ENCODE results near the gene VAT1. TPM values are rescaled to one million over a fixed set of nuclear protein-coding genes. Genes with fewer than 3 reads are reported as not detected.

The VAT1 gene
- total RNA-seq, 1 experiment from 2014 or later, result 262 TPM

- TF ChIP-seq CTCF (conservative IDR thresholded peaks at IDR 0.05), result peak; percentile 83
- no peaks in the 10 kb centered on the region; the same call in 1 of the 2 replicates for H3K79me2 ChIP-seq (ENCODE audit: insufficient read depth, low read length)
- H3K9ac ChIP-seq (ENCODE audit: extremely low read depth, insufficient read length, low read length), result peak within 1 kb of the TSS; percentile 54
- no peak within 1 kb of the TSS for H3K27ac ChIP-seq (ENCODE audit: insufficient read length, low read depth, low read length)
- H3K23me2 ChIP-seq (ENCODE audit: insufficient read length, low read depth, low read length, poor library complexity, severe bottlenecking), result peaks cover 16% of the 10 kb centered on the region
- peak within 1 kb of the TSS; percentile 89 to 98 (median 97) for H3K27ac Mint-ChIP-seq
- no peak within 1 kb of the TSS for H2AK5ac ChIP-seq (ENCODE audit: insufficient read length, low read length)
- peaks cover 10 to 26% (median 20%) of the 10 kb centered on the region in 3 experiments; a peak in 6 of 7 replicates for H3K36me3 Mint-ChIP-seq (ENCODE audit: insufficient read depth in 1 of 3, low read depth in 3 of 3)
- no peak within 1 kb of the TSS for H2AFZ ChIP-seq (ENCODE audit: low read length)
- no peak within 1 kb of the TSS for H2BK20ac ChIP-seq (ENCODE audit: low read depth, low read length, poor library complexity, severe bottlenecking)
- H4K20me1 ChIP-seq (ENCODE audit: control insufficient read depth, insufficient read depth, insufficient read length), result no peaks in the 10 kb centered on the region
- H3K4me3 Mint-ChIP-seq, result peak within 1 kb of the TSS; percentile 75 to 98
- H2BK120ac ChIP-seq (ENCODE audit: low read depth, low read length, poor library complexity, severe bottlenecking), result no peak within 1 kb of the TSS
- H3K56ac ChIP-seq (ENCODE audit: insufficient read length, low read depth, low read length), result no peak within 1 kb of the TSS
- no peak within 1 kb of the TSS for H4K8ac ChIP-seq (replicated peaks; ENCODE audit: insufficient read length, low read depth, low read length)
- no peaks in the 10 kb centered on the region for H3K79me1 ChIP-seq (ENCODE audit: insufficient read depth, low read depth, low read length, poor library complexity, severe bottlenecking)
- H3K4ac ChIP-seq (ENCODE audit: low read depth, low read length), result no peak within 1 kb of the TSS
- no peak within 1 kb of the TSS for H2BK5ac ChIP-seq (ENCODE audit: insufficient read length, low read length)
- peaks cover 39 to 54% of the 10 kb centered on the region in 2 experiments for H3K4me1 Mint-ChIP-seq
- H3K27me3 Mint-ChIP-seq (ENCODE audit: low read depth), result no peaks in the 10 kb centered on the region
- peak; percentile 99 for DNase-seq
- H3K23ac ChIP-seq (ENCODE audit: insufficient read length, low read depth, low read length), result no peak within 1 kb of the TSS
- no peaks in the 10 kb centered on the region for H3K9me3 ChIP-seq (ENCODE audit: control insufficient read depth, low read depth, low read length)
- H3K4me2 ChIP-seq (ENCODE audit: insufficient read depth, insufficient read length, low read length), result peak within 1 kb of the TSS; percentile 79
- H3K4me1 ChIP-seq (ENCODE audit: insufficient read depth, low read length), result peaks cover 13% of the 10 kb centered on the region
- H2BK12ac ChIP-seq (ENCODE audit: insufficient read length, low read depth, low read length), result no peak within 1 kb of the TSS
- no CpG with 5 or more reads among the region's 61 CpGs for WGBS (ENCODE audit: extremely low coverage, insufficient read length, low lambda C conversion rate)
- no peaks in the 10 kb centered on the region for H3K9me3 Mint-ChIP-seq
- H3T11ph ChIP-seq (ENCODE audit: low read length), result no peak within 1 kb of the TSS
- no peak within 1 kb of the TSS for H4K5ac ChIP-seq (ENCODE audit: insufficient read length, low read depth, low read length)
- H3K18ac ChIP-seq (ENCODE audit: insufficient read length, low read depth, low read length), result peak within 1 kb of the TSS; percentile 36
- H4K91ac ChIP-seq (ENCODE audit: insufficient read length, low read depth, low read length), result no peak within 1 kb of the TSS
- no peak within 1 kb of the TSS for H2BK15ac ChIP-seq (ENCODE audit: low read depth, low read length)
- peak within 1 kb of the TSS; percentile 82 for H3K14ac ChIP-seq (ENCODE audit: insufficient read depth, low read length)
- no peaks in the 10 kb centered on the region for H3K27me3 ChIP-seq (ENCODE audit: insufficient read depth, low read length)
Observed at GRCh38 chr17:43024407-43025289, 2.5 kb upstream of the VAT1 start, which contains the start of gene RND2. Gene RND2, plus strand, starts transcription at chr17:43025231. Its CDS starts 117 bp downstream, at chr17:43025348.

Data from H9 (cell line).